ENCODE results near the gene SLC25A3. TPM values are rescaled to one million over a fixed set of nuclear protein-coding genes. Genes with fewer than 3 reads are reported as not detected.

SLC25A3 gene
- total and polyA plus RNA-seq, 9 of the 15 experiments (the other 6 are each of a cell fraction or from before 2014, with no cell fraction given), result 264 to 766 (median 495) TPM

DNA sequence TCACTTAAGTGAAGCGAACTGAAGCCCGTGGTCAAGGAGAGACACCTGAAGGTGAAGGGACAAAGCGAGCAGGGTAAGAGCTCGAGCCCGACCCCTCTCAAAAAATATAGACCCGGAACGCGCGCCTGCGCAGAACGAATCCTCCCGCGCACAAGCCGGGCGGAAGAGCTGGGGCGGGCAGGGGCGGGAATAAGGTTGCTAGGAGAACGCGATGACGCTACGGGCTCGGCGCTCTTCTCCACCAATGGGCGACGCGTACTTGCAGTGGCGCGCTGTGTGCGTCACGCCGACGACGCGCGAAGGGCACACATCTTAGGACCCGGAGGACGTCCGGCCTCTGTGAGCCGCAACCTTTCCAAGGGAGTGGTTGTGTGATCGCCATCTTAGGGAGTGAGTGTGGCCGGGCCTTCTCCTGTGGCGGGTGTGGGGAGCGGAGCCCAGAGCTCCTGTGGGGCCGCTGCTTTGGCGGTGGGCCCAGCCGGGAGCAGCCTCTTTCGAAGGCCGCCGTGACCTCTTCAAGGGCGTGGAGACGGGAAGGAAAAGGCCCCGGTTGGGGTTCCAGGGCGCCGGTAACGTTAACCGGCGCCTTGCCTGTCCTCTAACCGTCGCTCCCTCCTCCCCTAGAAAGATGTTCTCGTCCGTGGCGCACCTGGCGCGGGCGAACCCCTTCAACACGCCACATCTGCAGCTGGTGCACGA is at the start of gene SLC25A3 (continued):
- no peak for TF ChIP-seq ZNF77 (CRISPR knock-in tag; IDR thresholded peaks at IDR 0.05)
- no peak for TF ChIP-seq ZNF384 (IDR thresholded peaks at IDR 0.05; ENCODE audit: low read depth, low read length)
- TF ChIP-seq, protein P1, sequence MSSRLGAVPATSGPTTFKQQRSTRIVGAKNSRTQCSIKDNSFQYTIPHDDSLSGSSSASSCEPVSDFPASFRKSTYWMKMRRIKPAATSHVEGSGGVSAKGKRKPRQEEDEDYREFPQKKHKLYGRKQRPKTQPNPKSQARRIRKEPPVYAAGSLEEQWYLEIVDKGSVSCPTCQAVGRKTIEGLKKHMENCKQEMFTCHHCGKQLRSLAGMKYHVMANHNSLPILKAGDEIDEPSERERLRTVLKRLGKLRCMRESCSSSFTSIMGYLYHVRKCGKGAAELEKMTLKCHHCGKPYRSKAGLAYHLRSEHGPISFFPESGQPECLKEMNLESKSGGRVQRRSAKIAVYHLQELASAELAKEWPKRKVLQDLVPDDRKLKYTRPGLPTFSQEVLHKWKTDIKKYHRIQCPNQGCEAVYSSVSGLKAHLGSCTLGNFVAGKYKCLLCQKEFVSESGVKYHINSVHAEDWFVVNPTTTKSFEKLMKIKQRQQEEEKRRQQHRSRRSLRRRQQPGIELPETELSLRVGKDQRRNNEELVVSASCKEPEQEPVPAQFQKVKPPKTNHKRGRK (tag; IDR thresholded peaks at IDR 0.05), result no peak
- TF ChIP-seq, protein P2, sequence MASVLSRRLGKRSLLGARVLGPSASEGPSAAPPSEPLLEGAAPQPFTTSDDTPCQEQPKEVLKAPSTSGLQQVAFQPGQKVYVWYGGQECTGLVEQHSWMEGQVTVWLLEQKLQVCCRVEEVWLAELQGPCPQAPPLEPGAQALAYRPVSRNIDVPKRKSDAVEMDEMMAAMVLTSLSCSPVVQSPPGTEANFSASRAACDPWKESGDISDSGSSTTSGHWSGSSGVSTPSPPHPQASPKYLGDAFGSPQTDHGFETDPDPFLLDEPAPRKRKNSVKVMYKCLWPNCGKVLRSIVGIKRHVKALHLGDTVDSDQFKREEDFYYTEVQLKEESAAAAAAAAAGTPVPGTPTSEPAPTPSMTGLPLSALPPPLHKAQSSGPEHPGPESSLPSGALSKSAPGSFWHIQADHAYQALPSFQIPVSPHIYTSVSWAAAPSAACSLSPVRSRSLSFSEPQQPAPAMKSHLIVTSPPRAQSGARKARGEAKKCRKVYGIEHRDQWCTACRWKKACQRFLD (CRISPR knock-in tag; IDR thresholded peaks at IDR 0.05), result no peak; the same call in none of the 2 replicates
- peak; percentile 88 for TF ChIP-seq MXI1 (IDR thresholded peaks at IDR 0.05; ENCODE audit: low read depth, low read length)
- TF ChIP-seq, protein P3, sequence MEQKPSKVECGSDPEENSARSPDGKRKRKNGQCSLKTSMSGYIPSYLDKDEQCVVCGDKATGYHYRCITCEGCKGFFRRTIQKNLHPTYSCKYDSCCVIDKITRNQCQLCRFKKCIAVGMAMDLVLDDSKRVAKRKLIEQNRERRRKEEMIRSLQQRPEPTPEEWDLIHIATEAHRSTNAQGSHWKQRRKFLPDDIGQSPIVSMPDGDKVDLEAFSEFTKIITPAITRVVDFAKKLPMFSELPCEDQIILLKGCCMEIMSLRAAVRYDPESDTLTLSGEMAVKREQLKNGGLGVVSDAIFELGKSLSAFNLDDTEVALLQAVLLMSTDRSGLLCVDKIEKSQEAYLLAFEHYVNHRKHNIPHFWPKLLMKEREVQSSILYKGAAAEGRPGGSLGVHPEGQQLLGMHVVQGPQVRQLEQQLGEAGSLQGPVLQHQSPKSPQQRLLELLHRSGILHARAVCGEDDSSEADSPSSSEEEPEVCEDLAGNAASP (IDR thresholded peaks at IDR 0.05), result no peak
- TF ChIP-seq PTRF (tag; IDR thresholded peaks at IDR 0.05), result no peak
- TF ChIP-seq ZNF12 (CRISPR knock-in tag; IDR thresholded peaks at IDR 0.05), result no peak
- TF ChIP-seq TEAD1 (CRISPR knock-in tag; IDR thresholded peaks at IDR 0.05), result peak in 1 of 2 experiments; percentile 36; a peak in 1 of 4 replicates
- TF ChIP-seq, protein P4, sequence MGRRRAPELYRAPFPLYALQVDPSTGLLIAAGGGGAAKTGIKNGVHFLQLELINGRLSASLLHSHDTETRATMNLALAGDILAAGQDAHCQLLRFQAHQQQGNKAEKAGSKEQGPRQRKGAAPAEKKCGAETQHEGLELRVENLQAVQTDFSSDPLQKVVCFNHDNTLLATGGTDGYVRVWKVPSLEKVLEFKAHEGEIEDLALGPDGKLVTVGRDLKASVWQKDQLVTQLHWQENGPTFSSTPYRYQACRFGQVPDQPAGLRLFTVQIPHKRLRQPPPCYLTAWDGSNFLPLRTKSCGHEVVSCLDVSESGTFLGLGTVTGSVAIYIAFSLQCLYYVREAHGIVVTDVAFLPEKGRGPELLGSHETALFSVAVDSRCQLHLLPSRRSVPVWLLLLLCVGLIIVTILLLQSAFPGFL (CRISPR knock-in tag; IDR thresholded peaks at IDR 0.05), result no peak
- no peak for TF ChIP-seq DACH1 (IDR thresholded peaks at IDR 0.05; ENCODE audit: partially characterized antibody)
- no peak for TF ChIP-seq HMG20B (CRISPR knock-in tag; IDR thresholded peaks at IDR 0.05)
- TF ChIP-seq, protein P5, sequence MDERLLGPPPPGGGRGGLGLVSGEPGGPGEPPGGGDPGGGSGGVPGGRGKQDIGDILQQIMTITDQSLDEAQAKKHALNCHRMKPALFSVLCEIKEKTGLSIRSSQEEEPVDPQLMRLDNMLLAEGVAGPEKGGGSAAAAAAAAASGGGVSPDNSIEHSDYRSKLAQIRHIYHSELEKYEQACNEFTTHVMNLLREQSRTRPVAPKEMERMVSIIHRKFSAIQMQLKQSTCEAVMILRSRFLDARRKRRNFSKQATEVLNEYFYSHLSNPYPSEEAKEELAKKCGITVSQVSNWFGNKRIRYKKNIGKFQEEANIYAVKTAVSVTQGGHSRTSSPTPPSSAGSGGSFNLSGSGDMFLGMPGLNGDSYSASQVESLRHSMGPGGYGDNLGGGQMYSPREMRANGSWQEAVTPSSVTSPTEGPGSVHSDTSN (CRISPR knock-in tag; IDR thresholded peaks at IDR 0.05; ENCODE audit: low read depth), result no peak
- TF ChIP-seq, protein P5 (tag; conservative IDR thresholded peaks at IDR 0.05; ENCODE audit: low read depth), result no peak
- TF ChIP-seq HSF4 (CRISPR knock-in tag; IDR thresholded peaks at IDR 0.05; ENCODE audit: borderline replicate concordance), result no peak
- no peak for TF ChIP-seq ZNF707 (CRISPR knock-in tag; conservative IDR thresholded peaks at IDR 0.05)
- no peak for TF ChIP-seq ZNF507 (tag; conservative IDR thresholded peaks at IDR 0.05)
- no peak for TF ChIP-seq SMARCE1 (IDR thresholded peaks at IDR 0.05)
- TF ChIP-seq ZNF644 (tag; IDR thresholded peaks at IDR 0.05; ENCODE audit: low read depth), result no peak
- no peak for TF ChIP-seq ZNF239 (CRISPR knock-in tag; IDR thresholded peaks at IDR 0.05)
- TF ChIP-seq ZNF121 (CRISPR knock-in tag; conservative IDR thresholded peaks at IDR 0.05), result no peak
- TF ChIP-seq KDM1A (IDR thresholded peaks at IDR 0.05), result no peak

Measured in K562 (cell line).